A673 (cell line): Measurements from ENCODE around the gene ZSCAN1.

Source experiments
- EZH2 ChIP-seq: fragments of 200-600 bp; sonication (generic); IDR thresholded peaks from 2 replicates; pipeline ENCODE4 v1.6.1; 2017; ENCODE audit warnings: borderline replicate concordance, low read depth, mild to moderate bottlenecking, mixed read lengths, antibody characterized with exemption, low read length; ENCODE audit not compliant: poor library complexity, severe bottlenecking
- TF ChIP-seq, protein P1 (sequence below): fragments of 300-800, 200-600 bp; sonication (generic); conservative IDR thresholded peaks from 2 replicates; pipeline ENCODE4 v1.5.1; 2017; ENCODE audit warnings: low read depth, mild to moderate bottlenecking, antibody characterized with exemption, low read length, moderate library complexity, mixed read lengths

DNA sequence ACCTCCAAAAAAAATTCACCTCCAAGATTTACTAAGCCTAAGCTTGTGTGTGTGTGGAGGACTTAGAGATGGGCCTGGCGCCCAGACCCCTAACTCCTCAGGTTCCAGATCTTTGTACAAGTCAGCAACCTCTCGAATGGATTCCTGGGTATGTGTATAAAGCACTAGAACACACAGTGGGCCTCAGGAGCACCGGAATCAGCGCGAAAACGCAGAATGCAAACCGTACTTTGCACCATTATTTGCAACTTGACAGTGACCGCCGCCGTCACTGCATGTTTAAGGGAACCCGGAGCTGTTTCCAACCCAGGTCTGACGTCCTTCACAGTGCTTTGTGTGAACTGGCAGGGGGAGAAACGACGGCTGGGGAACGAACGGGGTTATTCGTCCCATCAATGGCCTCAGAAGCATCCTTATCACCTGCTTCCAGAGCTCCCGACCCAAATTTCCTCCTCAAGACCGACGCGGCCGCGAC lies 31.9 kb upstream of the ZSCAN1 start:
- TF ChIP-seq, protein P1, sequence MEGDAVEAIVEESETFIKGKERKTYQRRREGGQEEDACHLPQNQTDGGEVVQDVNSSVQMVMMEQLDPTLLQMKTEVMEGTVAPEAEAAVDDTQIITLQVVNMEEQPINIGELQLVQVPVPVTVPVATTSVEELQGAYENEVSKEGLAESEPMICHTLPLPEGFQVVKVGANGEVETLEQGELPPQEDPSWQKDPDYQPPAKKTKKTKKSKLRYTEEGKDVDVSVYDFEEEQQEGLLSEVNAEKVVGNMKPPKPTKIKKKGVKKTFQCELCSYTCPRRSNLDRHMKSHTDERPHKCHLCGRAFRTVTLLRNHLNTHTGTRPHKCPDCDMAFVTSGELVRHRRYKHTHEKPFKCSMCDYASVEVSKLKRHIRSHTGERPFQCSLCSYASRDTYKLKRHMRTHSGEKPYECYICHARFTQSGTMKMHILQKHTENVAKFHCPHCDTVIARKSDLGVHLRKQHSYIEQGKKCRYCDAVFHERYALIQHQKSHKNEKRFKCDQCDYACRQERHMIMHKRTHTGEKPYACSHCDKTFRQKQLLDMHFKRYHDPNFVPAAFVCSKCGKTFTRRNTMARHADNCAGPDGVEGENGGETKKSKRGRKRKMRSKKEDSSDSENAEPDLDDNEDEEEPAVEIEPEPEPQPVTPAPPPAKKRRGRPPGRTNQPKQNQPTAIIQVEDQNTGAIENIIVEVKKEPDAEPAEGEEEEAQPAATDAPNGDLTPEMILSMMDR = no peak
- no peak for TF ChIP-seq EZH2
